Endothelial cell of umbilical vein (primary cell): ENCODE results near the gene NUDC. TPM values are rescaled to one million over a fixed set of nuclear protein-coding genes. Genes with fewer than 3 reads are reported as not detected.

Experiments
- BruUV-seq: library from RNA; stranded (reverse); fragments of 400-500 nt; replicated peaks from 2 replicates; lab custom pipeline; 2021; lab: Mats Ljungman, UMichigan
- CTCF ChIA-PET: fragments of 300-600, 350-600 bp; sonication (Branson Sonifier 250); formaldehyde crosslinking; loops from one replicate; lab custom pipeline; 2021; ENCODE audit warnings: antibody characterized with exemption, inconsistent platforms; lab: Charles Lee
- POLR2A ChIA-PET: fragments of 300-600, 350-600 bp; sonication (Branson Sonifier 250); formaldehyde crosslinking; loops from one replicate; lab custom pipeline; 2021; ENCODE audit warnings: antibody characterized with exemption, inconsistent platforms; lab: Charles Lee
- DNase-seq: peaks from one replicate; pipeline ENCODE4 v3.0.0-alpha.2; 2011; ENCODE audit warnings: low read depth, low spot score
- FAIRE-seq: peaks from 2 replicates; lab custom pipeline; 2011; peaks lifted over from hg19 to GRCh38; lab: Jason Lieb, UNC
- H2AFZ ChIP-seq: 2 replicates; pipeline ENCODE4 v1.6.0; 2012; ENCODE audit warnings: low read depth, low read length, control low read depth, inconsistent platforms
- H3K27ac ChIP-seq: 2 replicates; pipeline ENCODE4 v1.5.1; 2011; ENCODE audit warnings: low read depth, mild to moderate bottlenecking, control low read depth, low read length, moderate library complexity; ENCODE audit not compliant: insufficient read depth
- H3K27me3 ChIP-seq, 2 experiments: 2 replicates each; pipeline versions ENCODE4 v1.6.0 to v1.6.1; 2011; ENCODE audit warnings: low read length in 2 of 2, mixed read lengths in 1 of 2; ENCODE audit not compliant: control insufficient read depth in 2 of 2, insufficient read depth in 2 of 2
- H3K36me3 ChIP-seq, 2 experiments: 2 replicates in 1 of 2; 3 replicates in 1 of 2; pipeline ENCODE4 v1.5.1; 2011; ENCODE audit warnings: low read length in 2 of 2, mild to moderate bottlenecking in 1 of 2, moderate library complexity in 1 of 2; ENCODE audit not compliant: control insufficient read depth in 2 of 2, insufficient read depth in 2 of 2; ENCODE audit errors: extremely low read depth in 1 of 2
- H3K4me1 ChIP-seq: 3 replicates; pipeline ENCODE4 v1.5.1; 2011; ENCODE audit warnings: mild to moderate bottlenecking, low read length; ENCODE audit not compliant: control insufficient read depth, insufficient read depth; ENCODE audit errors: extremely low read depth
- H3K4me2 ChIP-seq: 2 replicates; pipeline ENCODE4 v1.6.1; 2011; ENCODE audit warnings: low read length, control low read depth, mixed read lengths; ENCODE audit not compliant: insufficient read depth
- H3K4me3 ChIP-seq, 3 experiments: fragments of 200-600 bp in 1 of 3; sonication (generic), shearing (Covaris generic) in 1 of 3; replicated peaks in 1 of 3; 2 replicates each; pipeline ENCODE4 v1.5.1; 2011 to 2016; ENCODE audit warnings: control low read depth in 3 of 3, low read length in 3 of 3, mild to moderate bottlenecking in 2 of 3, inconsistent platforms in 1 of 3, low read depth in 1 of 3, moderate library complexity in 1 of 3; ENCODE audit not compliant: insufficient read depth in 1 of 3
- H3K79me2 ChIP-seq: 2 replicates; pipeline ENCODE4 v1.6.0; 2012; ENCODE audit warnings: low read length, inconsistent platforms; ENCODE audit not compliant: control insufficient read depth, insufficient read depth
- H3K9ac ChIP-seq: replicated peaks from 2 replicates; pipeline ENCODE3; 2011; ENCODE audit warnings: low read length, control low read depth; ENCODE audit not compliant: insufficient read depth; ENCODE audit errors: extremely low read depth
- H3K9me1 ChIP-seq: replicated peaks from 3 replicates; pipeline ENCODE4 v1.6.0; 2011; ENCODE audit warnings: mild to moderate bottlenecking, low read length; ENCODE audit not compliant: control insufficient read depth, insufficient read depth; ENCODE audit errors: extremely low read depth
- H3K9me3 ChIP-seq: replicated peaks from 2 replicates; pipeline ENCODE4 v1.5.1; 2012; ENCODE audit warnings: low read length, inconsistent platforms; ENCODE audit not compliant: control insufficient read depth, insufficient read depth
- H4K20me1 ChIP-seq: replicated peaks from 2 replicates; pipeline ENCODE3; 2011; ENCODE audit warnings: mild to moderate bottlenecking, low read length; ENCODE audit not compliant: control insufficient read depth, insufficient read depth; ENCODE audit errors: extremely low read depth
- EZH2 ChIP-seq: IDR thresholded peaks from 2 replicates; pipeline ENCODE4 v1.6.1; 2012; ENCODE audit warnings: borderline replicate concordance, low read depth, mild to moderate bottlenecking, moderate library complexity, low read length, inconsistent platforms; ENCODE audit not compliant: severe bottlenecking
- FOS ChIP-seq: IDR thresholded peaks from 2 replicates; pipeline ENCODE4 v1.6.1; 2011; ENCODE audit warnings: mild to moderate bottlenecking, low read length, moderate library complexity, borderline replicate concordance; ENCODE audit not compliant: insufficient read depth
- GATA2 ChIP-seq: IDR thresholded peaks from 2 replicates; pipeline ENCODE4 v1.7.0; 2011; ENCODE audit warnings: low read depth, mild to moderate bottlenecking, moderate library complexity, mixed read lengths, low read length; ENCODE audit not compliant: insufficient read length, insufficient read depth
- JUN ChIP-seq: IDR thresholded peaks from 2 replicates; pipeline ENCODE4 v1.6.1; 2011; ENCODE audit warnings: borderline replicate concordance, low read depth; ENCODE audit not compliant: insufficient read length, insufficient read depth
- MYC ChIP-seq: IDR thresholded peaks from one replicate; pipeline ENCODE4 v1.6.1; 2011; ENCODE audit warnings: mild to moderate bottlenecking, low read depth, low read length
- POLR2A ChIP-seq: IDR thresholded peaks from 2 replicates; pipeline ENCODE4 v1.6.1; 2012; ENCODE audit warnings: low read depth, mild to moderate bottlenecking, control low read depth, low read length
- POLR2AphosphoS5 ChIP-seq: IDR thresholded peaks from 2 replicates; pipeline ENCODE4 v1.6.1; 2012; ENCODE audit warnings: low read depth, mild to moderate bottlenecking, control low read depth, low read length, moderate library complexity; ENCODE audit not compliant: insufficient read depth
- dilution Hi-C: fragments of 300-500 bp; cut with MboI; formaldehyde crosslinking; loops from one replicate; pipeline ENCODE4 v1.15.0; 2019; ENCODE audit warnings: low sequenced_read_pairs; ENCODE audit not compliant: extremely low pct_ligation_motif_present
- intact Hi-C: fragments of 100-400 bp; cut with micrococcal nuclease; formaldehyde crosslinking; loops from one replicate; pipeline ENCODE4 v1.10.0; 2022
- polyA plus RNA-seq, 4 experiments: library from polyadenylated mRNA; depleted of rRNA in 3 of 4; stranded (reverse) in 3 of 4; unstranded in 1 of 4; fragments of >200 nt; gene quantifications; 2 replicates each; pipeline versions ENCODE4 v1.2.1 to v1.2.3, GENCODE V29; 2011 to 2012; ENCODE audit warnings: missing spikeins in 1 of 4
- total RNA-seq: library from RNA; stranded (reverse); gene quantifications from 2 replicates; pipeline ENCODE4 v1.2.3, GENCODE V29; 2021
- TF ChIP-seq, protein P1 (sequence below), 2 donors: IDR thresholded peaks; 1 replicate in 1 of 2; 2 replicates in 1 of 2; pipeline ENCODE4 v1.5.1; 2011; ENCODE audit warnings: low read length in 2 of 2, mild to moderate bottlenecking in 2 of 2, moderate library complexity in 2 of 2, control low read depth in 1 of 2, inconsistent platforms in 1 of 2, low read depth in 1 of 2; ENCODE audit not compliant: insufficient read depth in 1 of 2; ENCODE audit errors: extremely low read depth in 1 of 2

NUDC gene
- total and polyA plus RNA-seq, 2 donors (not counting 3 experiments of a cell fraction or from before 2014, with no cell fraction given): 42.5 to 102 TPM

- CTCF ChIA-PET: interaction anchor here (1.1 to 1.5 kb wide), 3 partner anchors 9 to 14 kb away, joined by 3 to 4 read pairs (median 3); no protein-coding TSS in a partner anchor
- TF ChIP-seq POLR2AphosphoS5 (no peak), POLR2A (no peak), FOS (peak; percentile 26), MYC (no peak), GATA2 (no peak), EZH2 (no peak), JUN (peak; percentile 29)
- TF ChIP-seq, protein P1, sequence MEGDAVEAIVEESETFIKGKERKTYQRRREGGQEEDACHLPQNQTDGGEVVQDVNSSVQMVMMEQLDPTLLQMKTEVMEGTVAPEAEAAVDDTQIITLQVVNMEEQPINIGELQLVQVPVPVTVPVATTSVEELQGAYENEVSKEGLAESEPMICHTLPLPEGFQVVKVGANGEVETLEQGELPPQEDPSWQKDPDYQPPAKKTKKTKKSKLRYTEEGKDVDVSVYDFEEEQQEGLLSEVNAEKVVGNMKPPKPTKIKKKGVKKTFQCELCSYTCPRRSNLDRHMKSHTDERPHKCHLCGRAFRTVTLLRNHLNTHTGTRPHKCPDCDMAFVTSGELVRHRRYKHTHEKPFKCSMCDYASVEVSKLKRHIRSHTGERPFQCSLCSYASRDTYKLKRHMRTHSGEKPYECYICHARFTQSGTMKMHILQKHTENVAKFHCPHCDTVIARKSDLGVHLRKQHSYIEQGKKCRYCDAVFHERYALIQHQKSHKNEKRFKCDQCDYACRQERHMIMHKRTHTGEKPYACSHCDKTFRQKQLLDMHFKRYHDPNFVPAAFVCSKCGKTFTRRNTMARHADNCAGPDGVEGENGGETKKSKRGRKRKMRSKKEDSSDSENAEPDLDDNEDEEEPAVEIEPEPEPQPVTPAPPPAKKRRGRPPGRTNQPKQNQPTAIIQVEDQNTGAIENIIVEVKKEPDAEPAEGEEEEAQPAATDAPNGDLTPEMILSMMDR (IDR thresholded peaks at IDR 0.05; ENCODE audit: extremely low read depth in 1 of 2, insufficient read depth in 1 of 2, low read depth in 1 of 2, low read length in 2 of 2): no peak
- FAIRE-seq: peak; percentile 33
- Histone ChIP-seq H3K4me1 (peaks cover 8% of the 10 kb centered on the region), H4K20me1 (no peaks in the 10 kb centered on the region), H3K4me2 (no peak overlapping the region), H3K9me3 (no peaks in the 10 kb centered on the region), H3K9me1 (no peaks in the 10 kb centered on the region), H3K36me3 (peaks cover 8 to 16% of the 10 kb centered on the region in 2 experiments), H3K27me3 (no peaks in the 10 kb centered on the region), H3K9ac (no peak overlapping the region), H3K79me2 (no peaks in the 10 kb centered on the region), H3K27ac (no peak overlapping the region), H3K4me3 (no peak overlapping the region), H2AFZ (no peak overlapping the region)
- POLR2A ChIA-PET: no interaction called here
- no TSS peak for BruUV-seq
- DNase-seq: no peak
- dilution Hi-C loops (no loop called here), intact Hi-C loops (no loop called here)
These were observed 28.4 kb downstream of the NUDC start for GRCh38 chr1:26949926-26950319.
